NCI-H82 treated with DMSO at 0.1 percent for 48 hours (cell line): ENCODE results near the gene VILL.

Source experiments
- DNase-seq: peaks from one replicate; lab custom pipeline; 2025; ENCODE audit not compliant: unreplicated experiment; lab: John Stamatoyannopoulos, UW

Gene VILL

GRCh38 chr3:37999836-38000235 lies 9.2 kb downstream of the VILL start:
- no peak for DNase-seq

GRCh38 chr3:38000242-38000916 lies 9.8 kb downstream of the VILL start:
- no peak for DNase-seq

GRCh38 chr3:38000965-38001455 lies 10.4 kb downstream of the VILL start:
- no peak for DNase-seq

GRCh38 chr3:38001456-38002081 lies 11.0 kb downstream of the VILL start:
- no peak for DNase-seq

GRCh38 chr3:38002291-38002876 lies 11.8 kb downstream of the VILL start:
- DNase-seq = no peak

GRCh38 chr3:38002940-38003339 lies 12.4 kb downstream of the VILL start:
- no peak for DNase-seq

- peak; percentile 10 for DNase-seq
Observed at GRCh38 chr3:38003371-38003816, 12.8 kb downstream of the VILL start.

GRCh38 chr3:38003817-38004414 lies 13.3 kb downstream of the VILL start:
- DNase-seq = no peak

GRCh38 chr3:38004415-38005075 lies 14.0 kb downstream of the VILL start:
- DNase-seq = peak; percentile 42

- no peak for DNase-seq
Observed at GRCh38 chr3:38005076-38006020, 14.8 kb downstream of the VILL start.

- no peak for DNase-seq
Observed at GRCh38 chr3:38006031-38006430, 15.4 kb downstream of the VILL start.

GRCh38 chr3:38006445-38006995 lies 15.9 kb downstream of the VILL start:
- DNase-seq = no peak

GRCh38 chr3:38007754-38008090 lies 17.1 kb downstream of the VILL start:
- no peak for DNase-seq

GRCh38 chr3:38008191-38008701 lies 17.7 kb downstream of the VILL start:
- no peak for DNase-seq

GRCh38 chr3:38008971-38009580 lies 18.5 kb downstream of the VILL start:
- no peak for DNase-seq

- DNase-seq = no peak
Observed at GRCh38 chr3:38009807-38010591, 19.4 kb downstream of the VILL start.

GRCh38 chr3:38011111-38011510 lies 20.5 kb downstream of the VILL start:
- no peak for DNase-seq

- DNase-seq = no peak
Observed at GRCh38 chr3:38015485-38015884, 24.9 kb downstream of the VILL start.

GRCh38 chr3:38015984-38016383 lies 25.4 kb downstream of the VILL start:
- DNase-seq = no peak
